ENCODE data around the gene ZFYVE21.

The ZFYVE21 gene

GRCh38 chr14:103721334-103722120 is 5.9 kb downstream of the ZFYVE21 start:
- peak; percentile 84 for DNase-seq
- H3K27ac ChIP-seq = peak overlapping the region; percentile 35
- no peaks in the 10 kb centered on the region for H3K27me3 ChIP-seq (replicated peaks)
- in situ Hi-C loops (cut with HindIII; ENCODE audit: low pct_ligation_motif_present, low sequenced_read_pairs) = no loop called here
- no peaks in the 10 kb centered on the region for H3K36me3 ChIP-seq (replicated peaks)
- no peak overlapping the region for H3K4me3 ChIP-seq (ENCODE audit: low read depth, low read length)
- peak; percentile 28 for TF ChIP-seq CTCF (IDR thresholded peaks at IDR 0.05; ENCODE audit: low read depth, low read length, missing control alignments)

GRCh38 chr14:103723748-103724081 is 8.1 kb downstream of the ZFYVE21 start:
- Histone ChIP-seq H3K27me3 (replicated peaks) (no peaks in the 10 kb centered on the region), H3K4me3 (ENCODE audit: low read depth, low read length) (no peak overlapping the region), H3K36me3 (replicated peaks) (no peaks in the 10 kb centered on the region), H3K27ac (no peak overlapping the region)
- TF ChIP-seq CTCF (IDR thresholded peaks at IDR 0.05; ENCODE audit: low read depth, low read length, missing control alignments) = no peak
- in situ Hi-C loops (cut with HindIII; ENCODE audit: low pct_ligation_motif_present, low sequenced_read_pairs) = no loop called here
- DNase-seq = no peak

GRCh38 chr14:103724116-103724515 is 8.5 kb downstream of the ZFYVE21 start:
- peak; percentile 26 for TF ChIP-seq CTCF (IDR thresholded peaks at IDR 0.05; ENCODE audit: low read depth, low read length, missing control alignments)
- peak; percentile 60 for DNase-seq
- Histone ChIP-seq H3K27ac (no peak overlapping the region), H3K36me3 (replicated peaks) (peaks cover 4% of the 10 kb centered on the region), H3K4me3 (ENCODE audit: low read depth, low read length) (no peak overlapping the region), H3K27me3 (replicated peaks) (no peaks in the 10 kb centered on the region)
- in situ Hi-C loops (cut with HindIII; ENCODE audit: low pct_ligation_motif_present, low sequenced_read_pairs) = no loop called here

- in situ Hi-C loops (cut with HindIII; ENCODE audit: low pct_ligation_motif_present, low sequenced_read_pairs) = no loop called here
- Histone ChIP-seq H3K27ac (no peak overlapping the region), H3K4me3 (ENCODE audit: low read depth, low read length) (no peak overlapping the region), H3K36me3 (replicated peaks) (peaks cover 14% of the 10 kb centered on the region), H3K27me3 (replicated peaks) (no peaks in the 10 kb centered on the region)
- TF ChIP-seq CTCF (IDR thresholded peaks at IDR 0.05; ENCODE audit: low read depth, low read length, missing control alignments) = no peak
- DNase-seq = no peak
Measured at GRCh38 chr14:103725001-103725682, 9.5 kb downstream of the ZFYVE21 start.

DNA sequence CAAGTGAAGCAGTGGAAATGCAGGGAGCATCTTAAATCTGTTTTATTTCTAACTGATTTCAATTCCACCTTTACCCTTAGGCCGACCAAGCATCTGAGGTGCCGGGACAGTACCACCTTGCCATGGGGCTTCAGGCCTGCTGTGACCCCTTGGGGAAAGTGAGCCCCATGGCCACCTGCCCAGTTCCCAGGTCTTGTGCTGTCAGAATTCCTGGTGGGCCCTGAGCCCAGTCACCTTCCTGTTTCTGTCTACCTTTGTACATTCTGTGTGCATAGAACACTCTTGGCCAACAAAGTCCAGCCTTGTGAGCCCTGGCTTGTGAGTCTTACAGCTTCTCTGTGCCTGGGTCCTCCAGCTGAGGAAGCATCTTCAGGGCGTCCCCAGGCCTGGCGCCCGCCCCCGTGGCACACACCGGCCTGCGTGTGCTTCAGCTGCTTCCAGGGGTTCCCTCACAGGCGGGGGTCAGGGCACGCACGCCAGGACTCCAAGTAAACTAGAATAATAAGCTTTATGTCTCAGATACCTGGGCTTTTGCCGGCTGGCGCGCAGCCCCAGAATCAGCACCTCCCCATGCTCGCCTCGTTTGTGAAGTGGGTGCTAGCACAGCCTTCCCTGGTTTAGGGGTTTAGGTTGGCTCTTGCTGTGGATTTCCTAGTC is 10.3 kb downstream of the ZFYVE21 start:
- DNase-seq = no peak
- Histone ChIP-seq H3K27me3 (replicated peaks) (no peaks in the 10 kb centered on the region), H3K4me3 (ENCODE audit: low read depth, low read length) (no peak overlapping the region), H3K27ac (no peak overlapping the region), H3K36me3 (replicated peaks) (peaks cover 14% of the 10 kb centered on the region)
- in situ Hi-C loops (cut with HindIII; ENCODE audit: low pct_ligation_motif_present, low sequenced_read_pairs) = no loop called here
- TF ChIP-seq CTCF (IDR thresholded peaks at IDR 0.05; ENCODE audit: low read depth, low read length, missing control alignments) = no peak

Measured in brain microvascular endothelial cell (primary cell).